AG04450 (cell line): ENCODE data around the gene PCDHB13. TPM values are rescaled to one million over a fixed set of nuclear protein-coding genes. Genes with fewer than 3 reads are reported as not detected.
"Not testable (repeated sequence)": the region's sequence is repeated elsewhere in the genome, so short reads cannot be mapped to it uniquely, and the experiment has no call there.

Experiments
- CTCF ChIA-PET: fragments of 300-600, 350-600 bp; formaldehyde crosslinking; extraction: SDS; loops from one replicate; lab custom pipeline; 2022; ENCODE audit warnings: antibody characterized with exemption, inconsistent platforms; lab: Charles Lee
- POLR2A ChIA-PET: fragments of 350-600 bp; formaldehyde crosslinking; extraction: SDS; loops from one replicate; lab custom pipeline; 2021; ENCODE audit warnings: antibody characterized with exemption, inconsistent platforms; lab: Yijun Ruan, JAX
- DNase-seq: peaks from one replicate; pipeline ENCODE4 v3.0.0-alpha.2; 2011; ENCODE audit warnings: low read depth, low spot score
- H3K27ac ChIP-seq: one replicate; pipeline ENCODE4 v1.5.1; 2012; ENCODE audit warnings: low read depth, low read length, control low read depth
- H3K27me3 ChIP-seq: one replicate; pipeline ENCODE4 v1.6.0; 2012; ENCODE audit warnings: low read length; ENCODE audit not compliant: control insufficient read depth, insufficient read depth
- H3K4me3 ChIP-seq: 2 replicates; pipeline ENCODE4 v1.5.1; 2011; ENCODE audit warnings: mild to moderate bottlenecking, low read depth, low read length, control low read depth
- H3K9me3 ChIP-seq: 2 replicates; pipeline ENCODE4 v1.5.1; 2012; ENCODE audit warnings: low read length; ENCODE audit not compliant: control insufficient read depth, insufficient read depth
- CTCF ChIP-seq: IDR thresholded peaks from 2 replicates; pipeline ENCODE4 v1.5.1; 2011; ENCODE audit warnings: low read depth, low read length, control low read depth, inconsistent platforms
- polyA plus RNA-seq: library from polyadenylated mRNA; depleted of rRNA; stranded (reverse); fragments of >200 nt; gene quantifications from 2 replicates; pipeline ENCODE4 v1.2.3, GENCODE V29; 2011

PCDHB13 gene
- polyA plus RNA-seq, 1 experiment = 0.73 TPM

GRCh38 chr5:141234109-141234667 is 20.5 kb downstream of the PCDHB13 start:
- no peak for DNase-seq
- POLR2A ChIA-PET = no interaction called here

DNA sequence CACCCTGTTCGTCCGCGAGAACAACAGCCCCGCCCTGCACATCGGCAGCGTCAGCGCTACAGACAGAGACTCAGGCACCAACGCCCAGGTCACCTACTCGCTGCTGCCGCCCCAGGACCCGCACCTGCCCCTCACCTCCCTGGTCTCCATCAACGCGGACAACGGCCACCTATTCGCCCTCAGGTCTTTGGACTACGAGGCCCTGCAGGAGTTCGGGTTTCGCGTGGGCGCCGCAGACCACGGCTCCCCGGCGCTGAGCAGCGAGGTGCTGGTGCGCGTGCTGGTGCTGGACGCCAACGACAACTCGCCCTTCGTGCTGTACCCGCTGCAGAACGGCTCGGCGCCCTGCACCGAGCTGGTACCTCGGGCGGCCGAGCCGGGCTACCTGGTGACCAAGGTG is 22.2 kb downstream of the PCDHB13 start:
- CTCF ChIA-PET, H3K4me3 ChIP-seq, DNase-seq, H3K27ac ChIP-seq, POLR2A ChIA-PET, H3K27me3 ChIP-seq: not testable (repeated sequence)
- H3K9me3 ChIP-seq = peaks cover 24% of the 10 kb centered on the region

More at GRCh38 chr5:141234109-141234667, 20.5 kb downstream of the PCDHB13 start:
- CTCF ChIA-PET = interaction anchor here (0.6 to 2.3 kb wide), 7 partner anchors 10 to 334 kb away, joined by 3 to 17 read pairs (median 3); partner anchors contain the start of gene PCDHGA10
- H3K27me3 ChIP-seq = no peaks in the 10 kb centered on the region
- H3K27ac ChIP-seq = no peak overlapping the region
- H3K4me3 ChIP-seq = peak overlapping the region; percentile 21
- H3K9me3 ChIP-seq = peaks cover 19% of the 10 kb centered on the region
- no peak for TF ChIP-seq CTCF

GRCh38 chr5:141236516-141237313 is 23.0 kb downstream of the PCDHB13 start:
- POLR2A ChIA-PET = no interaction called here
- H3K27ac ChIP-seq = no peak overlapping the region
- CTCF ChIA-PET = no interaction called here

DNA sequence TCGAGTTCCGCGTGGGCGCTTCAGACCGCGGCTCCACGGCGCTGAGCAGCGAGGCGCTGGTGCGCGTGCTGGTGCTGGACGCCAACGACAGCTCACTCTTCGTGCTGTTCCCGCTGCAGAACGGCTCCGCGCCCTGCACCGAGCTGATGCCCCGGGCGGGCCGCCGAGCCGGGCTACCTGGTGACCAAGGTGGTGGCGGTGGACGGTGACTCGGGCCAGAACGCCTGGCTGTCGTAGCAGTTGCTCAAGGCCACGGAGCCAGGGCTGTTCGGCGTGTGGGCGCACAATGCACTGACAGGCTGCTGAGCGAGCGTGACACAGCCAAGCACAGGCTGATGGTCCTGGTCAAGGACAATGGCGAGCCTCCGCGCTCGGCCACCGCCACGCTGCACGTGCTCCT is 27.8 kb downstream of the PCDHB13 start:
- H3K9me3 ChIP-seq = peaks cover 39% of the 10 kb centered on the region
- TF ChIP-seq CTCF = no peak
- DNase-seq = no peak
- H3K4me3 ChIP-seq = no peak overlapping the region
- CTCF ChIA-PET = no interaction called here
- H3K27me3 ChIP-seq = no peaks in the 10 kb centered on the region
- POLR2A ChIA-PET = no interaction called here
- H3K27ac ChIP-seq = no peak overlapping the region

More at GRCh38 chr5:141236516-141237313, 23.0 kb downstream of the PCDHB13 start:
- Histone ChIP-seq H3K4me3 (no peak overlapping the region), H3K9me3 (peaks cover 32% of the 10 kb centered on the region), H3K27me3 (no peaks in the 10 kb centered on the region)
- no peak for DNase-seq
- no peak for TF ChIP-seq CTCF

- no peak for DNase-seq
- Histone ChIP-seq H3K9me3 (peaks cover 51% of the 10 kb centered on the region), H3K27ac (no peak within 1 kb of the TSS), H3K27me3 (no peaks in the 10 kb centered on the region), H3K4me3 (peak within 1 kb of the TSS; percentile 32)
- TF ChIP-seq CTCF = peak; percentile 21; the same call in 1 of the 2 replicates
- ChIA-PET POLR2A (no interaction called here), CTCF (interaction anchor here (0.7 to 1.5 kb wide), 3 partner anchors 16 to 319 kb away, joined by 3 to 8 read pairs (median 3); no protein-coding TSS in a partner anchor)
Measured at GRCh38 chr5:141245250-141245717, 31.6 kb downstream of the PCDHB13 start, which contains the start of gene PCDHB15. Gene PCDHB15, plus strand, starts transcription at chr5:141245395. Its CDS starts 184 bp downstream, at chr5:141245579.

- H3K27me3 ChIP-seq, H3K4me3 ChIP-seq, POLR2A ChIA-PET, CTCF ChIA-PET, H3K27ac ChIP-seq, DNase-seq: not testable (repeated sequence)
- H3K9me3 ChIP-seq = peaks cover 37% of the 10 kb centered on the region
Measured at GRCh38 chr5:141246971-141247370, 33.3 kb downstream of the PCDHB13 start.

- H3K9me3 ChIP-seq = peaks cover 35% of the 10 kb centered on the region
- POLR2A ChIA-PET, H3K27ac ChIP-seq, H3K27me3 ChIP-seq, DNase-seq, CTCF ChIA-PET, H3K4me3 ChIP-seq: not testable (repeated sequence)
Measured at GRCh38 chr5:141247434-141247833, 33.7 kb downstream of the PCDHB13 start.
